H1 (cell line): ENCODE data around the gene MLLT11. TPM values are rescaled to one million over a fixed set of nuclear protein-coding genes. Genes with fewer than 3 reads are reported as not detected.

ENCODE experiments used
- BRCA1 ChIP-seq: IDR thresholded peaks from 2 replicates; pipeline ENCODE4 v1.6.1; 2012; ENCODE audit warnings: low read depth, low read length, improper control_type of control experiment
- CHD7 ChIP-seq: fragments of 300-600 bp; sonication (generic); IDR thresholded peaks from 2 replicates; pipeline ENCODE4 v1.7.1; 2012; ENCODE audit warnings: low read length, moderate library complexity, mild to moderate bottlenecking, inconsistent platforms; ENCODE audit not compliant: insufficient replicate concordance
- CREB1 ChIP-seq: IDR thresholded peaks from 2 replicates; pipeline ENCODE4 v1.6.1; 2012; ENCODE audit warnings: inconsistent platforms
- POLR2AphosphoS5 ChIP-seq: IDR thresholded peaks from 2 replicates; pipeline ENCODE4 v1.6.1; 2011; ENCODE audit warnings: low read depth, low read length
- RBBP5 ChIP-seq: IDR thresholded peaks from 2 replicates; pipeline ENCODE4 v1.7.1; 2012; ENCODE audit warnings: low read depth, mild to moderate bottlenecking, inconsistent platforms, low read length, moderate library complexity, borderline replicate concordance
- SIN3A ChIP-seq, 2 experiments: IDR thresholded peaks in 1 of 2; conservative IDR thresholded peaks in 1 of 2; 2 replicates each; pipeline ENCODE4 v1.6.1; 2011 to 2012; ENCODE audit warnings: low read length in 2 of 2, improper control_type of control experiment in 1 of 2, low read depth in 1 of 2, mild to moderate bottlenecking in 1 of 2
- TAF7 ChIP-seq: optimal IDR thresholded peaks from 2 replicates; pipeline ENCODE3; 2011; ENCODE audit warnings: low read depth, mild to moderate bottlenecking, inconsistent platforms, low read length, moderate library complexity, borderline replicate concordance
- polyA plus RNA-seq, 7 experiments: library from polyadenylated mRNA; depleted of rRNA in 3 of 7; stranded (reverse) in 5 of 7; unstranded in 2 of 7; fragments of >200 nt in 5 of 7; fragments of 200-250 nt in 2 of 7; gene quantifications; 1 replicate in 5 of 7; 2 replicates in 1 of 7; 4 replicates in 1 of 7; pipeline versions ENCODE4 v1.2.1 to v1.2.3, GENCODE V29; 2011 to 2013; ENCODE audit warnings: missing spikeins in 2 of 7, mixed read lengths in 2 of 7
- total RNA-seq: library from RNA; stranded (reverse); fragmentation: NEBNext Ultra II Directional; extraction: Animal tissue kit (Norgen Biotek cat#: 25700); gene quantifications from 2 replicates; pipeline ENCODE4 v1.2.1, GENCODE V29; 2021

The MLLT11 gene
- total and polyA plus RNA-seq, 2 of the 8 experiments (the other 6 are each of a cell fraction or from before 2014, with no cell fraction given): 13.7 to 18.1 TPM

DNA sequence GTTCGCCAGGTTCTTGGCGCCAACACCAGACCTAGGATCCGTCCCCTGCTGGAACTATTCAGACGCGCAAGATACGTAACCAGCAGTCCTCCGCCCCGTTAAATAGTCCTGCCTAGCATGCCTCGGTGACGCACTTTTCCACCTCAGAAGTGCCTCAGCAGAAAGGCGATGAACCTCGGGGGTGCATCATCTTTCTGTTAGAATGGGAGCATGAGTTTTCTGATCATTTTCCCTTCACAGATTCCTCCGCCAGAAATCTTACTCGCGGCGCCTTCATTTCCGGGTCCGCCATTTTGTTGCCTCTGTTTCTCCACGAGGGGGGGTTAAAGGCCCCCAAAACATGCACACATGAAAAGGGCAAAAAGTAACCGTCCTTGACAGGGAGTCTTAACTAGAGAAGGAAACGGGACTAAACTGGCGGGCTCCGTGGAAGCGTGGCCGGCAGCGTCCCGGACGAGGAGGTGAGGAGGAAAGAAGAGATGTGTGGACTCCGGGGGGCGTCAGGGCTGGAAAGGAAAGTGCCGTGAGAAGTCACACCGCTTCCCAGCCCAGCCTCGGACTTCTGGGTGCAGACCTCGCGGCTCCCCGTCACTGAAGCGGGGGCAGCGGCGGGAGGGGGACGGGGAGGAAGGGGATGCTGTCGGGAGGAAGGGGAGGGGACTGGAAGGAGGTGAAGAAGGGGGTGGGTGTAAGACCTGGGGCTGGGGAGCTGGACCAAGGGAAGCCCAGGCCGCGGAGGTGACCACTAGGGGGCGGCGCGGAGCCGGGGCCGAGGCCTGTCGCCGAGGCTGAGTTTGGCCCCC, 10.5 kb downstream of the MLLT11 start, which contains the start of gene GABPB2 (continued):
- TF ChIP-seq TAF7 (peak; percentile 23), CREB1 (peak; percentile 92), RBBP5 (peak; percentile 99), SIN3A (conservative IDR thresholded peaks at IDR 0.05 in 1 of 2, IDR thresholded peaks at IDR 0.05 in 1 of 2; ENCODE audit: low read depth in 1 of 2, low read length in 2 of 2) (peak; percentile 62 to 69; a peak in 1 of 4 replicates), BRCA1 (no peak), CHD7 (no peak), POLR2AphosphoS5 (peak; percentile 98)
